D341Med (cell line): Measurements from ENCODE around the gene ARFGEF3.
"Not testable (repeated sequence)": the region's sequence is repeated elsewhere in the genome, so short reads cannot be mapped to it uniquely, and the experiment has no call there.

ENCODE experiments used
- DNase-seq: peaks from one replicate; pipeline ENCODE4 v3.0.0; 2012; ENCODE audit warnings: low spot score

The ARFGEF3 gene

GRCh38 chr6:138211601-138212000 lies 49.9 kb downstream of the ARFGEF3 start:
- no peak for DNase-seq

GRCh38 chr6:138212530-138212929 lies 50.8 kb downstream of the ARFGEF3 start:
- not testable (repeated sequence) for DNase-seq

- no peak for DNase-seq
Measured at GRCh38 chr6:138215093-138215782, 53.5 kb downstream of the ARFGEF3 start.

GRCh38 chr6:138218449-138218848 lies 56.7 kb downstream of the ARFGEF3 start, which contains the start of gene PBOV1:
TSS of gene PBOV1 (minus strand) at chr6:138218491. CDS start at chr6:138218395, 96 bp downstream.
- no peak for DNase-seq

GRCh38 chr6:138219398-138219797 lies 57.7 kb downstream of the ARFGEF3 start:
- no peak for DNase-seq

GRCh38 chr6:138219901-138220300 lies 58.2 kb downstream of the ARFGEF3 start:
- DNase-seq: no peak

GRCh38 chr6:138222901-138223546 lies 61.3 kb downstream of the ARFGEF3 start:
- no peak for DNase-seq

- DNase-seq: no peak
Measured at GRCh38 chr6:138225953-138226352, 64.2 kb downstream of the ARFGEF3 start.

GRCh38 chr6:138226700-138227315 lies 65.1 kb downstream of the ARFGEF3 start:
- DNase-seq: no peak

GRCh38 chr6:138227316-138227781 lies 65.6 kb downstream of the ARFGEF3 start:
- no peak for DNase-seq

- no peak for DNase-seq
Measured at GRCh38 chr6:138229072-138229471, 67.3 kb downstream of the ARFGEF3 start.

- no peak for DNase-seq
Measured at GRCh38 chr6:138229663-138230179, 68.0 kb downstream of the ARFGEF3 start.

- no peak for DNase-seq
Measured at GRCh38 chr6:138230221-138230620, 68.5 kb downstream of the ARFGEF3 start.

GRCh38 chr6:138230759-138231380 lies 69.1 kb downstream of the ARFGEF3 start:
- no peak for DNase-seq

GRCh38 chr6:138231381-138231886 lies 69.7 kb downstream of the ARFGEF3 start:
- DNase-seq: no peak

- no peak for DNase-seq
Measured at GRCh38 chr6:138234363-138234762, 72.6 kb downstream of the ARFGEF3 start.

GRCh38 chr6:138235205-138235604 lies 73.5 kb downstream of the ARFGEF3 start:
- DNase-seq: no peak

GRCh38 chr6:138235693-138236092 lies 74.0 kb downstream of the ARFGEF3 start:
- no peak for DNase-seq

GRCh38 chr6:138237463-138237862 lies 75.7 kb downstream of the ARFGEF3 start:
- DNase-seq: no peak

- DNase-seq: no peak
Measured at GRCh38 chr6:138238368-138238767, 76.6 kb downstream of the ARFGEF3 start.

GRCh38 chr6:138239774-138240173 lies 78.0 kb downstream of the ARFGEF3 start:
- no peak for DNase-seq
